Vagina (tissue), 2 donors: ENCODE results near the gene MED16.

Experiments used
- POLR2AphosphoS5 ChIP-seq, 2 donors: sonication (generic); formaldehyde crosslinking; IDR thresholded peaks; one replicate each; pipeline ENCODE4 v1.9.0; 2017; ENCODE audit warnings: antibody characterized with exemption in 2 of 2, mild to moderate bottlenecking in 2 of 2, low read depth in 1 of 2; ENCODE audit not compliant: insufficient read depth in 1 of 2
- TF ChIP-seq, protein P1 (sequence below), 3 experiments: fragments of 450-650 bp in 2 of 3; fragments of 200-600 bp in 1 of 3; sonication (generic) in 1 of 3; IDR thresholded peaks; one replicate each; pipeline ENCODE4 v1.5.1; 2017 to 2019; ENCODE audit warnings: antibody characterized with exemption in 3 of 3, mild to moderate bottlenecking in 2 of 3, moderate library complexity in 2 of 3

DNA sequence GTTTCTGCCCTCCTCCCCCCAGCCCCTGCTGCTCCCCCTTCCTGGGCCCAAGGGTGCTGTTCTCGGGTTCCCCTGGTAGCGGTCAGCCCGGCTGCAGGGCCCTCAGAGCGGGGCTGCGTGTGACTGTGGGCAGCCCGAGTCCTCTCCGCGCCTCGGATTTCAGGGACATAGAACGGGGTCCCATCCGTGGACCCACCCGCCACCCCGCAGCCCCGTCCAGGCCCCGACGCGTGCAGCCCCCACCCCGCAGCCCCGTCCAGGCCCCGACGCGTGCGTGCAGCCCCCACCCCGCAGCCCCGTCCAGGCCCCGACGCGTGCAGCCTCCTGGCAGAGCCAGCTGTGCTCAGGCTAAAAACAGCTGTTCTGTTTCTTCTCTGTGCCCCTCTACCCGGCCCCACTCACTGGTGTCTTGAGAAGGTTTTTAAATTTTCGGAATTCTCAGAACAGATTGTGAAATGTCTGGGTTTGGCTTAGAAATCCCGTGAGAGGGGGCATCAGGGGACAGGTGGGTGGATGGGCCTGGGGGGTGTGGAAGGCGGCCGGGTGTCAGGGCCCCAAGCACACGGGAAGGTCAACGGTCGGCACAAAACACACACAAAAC is 57.7 kb downstream of the MED16 start:
- TF ChIP-seq, protein P1, sequence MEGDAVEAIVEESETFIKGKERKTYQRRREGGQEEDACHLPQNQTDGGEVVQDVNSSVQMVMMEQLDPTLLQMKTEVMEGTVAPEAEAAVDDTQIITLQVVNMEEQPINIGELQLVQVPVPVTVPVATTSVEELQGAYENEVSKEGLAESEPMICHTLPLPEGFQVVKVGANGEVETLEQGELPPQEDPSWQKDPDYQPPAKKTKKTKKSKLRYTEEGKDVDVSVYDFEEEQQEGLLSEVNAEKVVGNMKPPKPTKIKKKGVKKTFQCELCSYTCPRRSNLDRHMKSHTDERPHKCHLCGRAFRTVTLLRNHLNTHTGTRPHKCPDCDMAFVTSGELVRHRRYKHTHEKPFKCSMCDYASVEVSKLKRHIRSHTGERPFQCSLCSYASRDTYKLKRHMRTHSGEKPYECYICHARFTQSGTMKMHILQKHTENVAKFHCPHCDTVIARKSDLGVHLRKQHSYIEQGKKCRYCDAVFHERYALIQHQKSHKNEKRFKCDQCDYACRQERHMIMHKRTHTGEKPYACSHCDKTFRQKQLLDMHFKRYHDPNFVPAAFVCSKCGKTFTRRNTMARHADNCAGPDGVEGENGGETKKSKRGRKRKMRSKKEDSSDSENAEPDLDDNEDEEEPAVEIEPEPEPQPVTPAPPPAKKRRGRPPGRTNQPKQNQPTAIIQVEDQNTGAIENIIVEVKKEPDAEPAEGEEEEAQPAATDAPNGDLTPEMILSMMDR (IDR thresholded peaks at IDR 0.05), result no peak
- no peak for TF ChIP-seq POLR2AphosphoS5 (IDR thresholded peaks at IDR 0.05; ENCODE audit: insufficient read depth in 1 of 2, low read depth in 1 of 2)
